K562 (cell line): ENCODE data around the gene IGSF8. TPM values are rescaled to one million over a fixed set of nuclear protein-coding genes. Genes with fewer than 3 reads are reported as not detected.
A peak's percentile ranks its signal among the peaks of the same experiment; 100 is the strongest.

Source experiments
- CCNT2 ChIP-seq: IDR thresholded peaks from 2 replicates; pipeline ENCODE4 v1.6.1; 2011; ENCODE audit warnings: borderline replicate concordance, low read depth, mild to moderate bottlenecking, moderate library complexity, mixed read lengths, low read length; ENCODE audit not compliant: insufficient read length; ENCODE audit errors: extremely low read depth
- CREB3L1 ChIP-seq: fragments of 450-650 bp; IDR thresholded peaks from 2 replicates; pipeline ENCODE4 v1.6.1; 2014; ENCODE audit warnings: low read depth, mild to moderate bottlenecking, moderate library complexity, borderline replicate concordance
- E2F3 ChIP-seq: fragments of 250-450 bp; sonication (Bioruptor Pico); IDR thresholded peaks from 2 replicates; pipeline ENCODE4 v1.4.0; 2020; ENCODE audit warnings: mild to moderate bottlenecking
- ETV6 ChIP-seq, 3 experiments: fragments of 150-350 bp in 1 of 3; sonication (generic) in 1 of 3; formaldehyde crosslinking in 1 of 3; IDR thresholded peaks; 2 replicates each; pipeline versions ENCODE4 v1.6.1 to v1.8.0; 2014 to 2022; ENCODE audit warnings: borderline replicate concordance in 2 of 3, low read depth in 2 of 3, antibody characterized with exemption in 1 of 3, low read length in 1 of 3, mild to moderate bottlenecking in 1 of 3, missing genetic modification reagents in 1 of 3
- HDAC1 ChIP-seq, 2 experiments: fragments of 450-650 bp; IDR thresholded peaks; 2 replicates each; pipeline ENCODE4 v1.6.1; 2016 to 2017; ENCODE audit warnings: inconsistent platforms in 1 of 2, mild to moderate bottlenecking in 1 of 2, moderate library complexity in 1 of 2
- HDAC2 ChIP-seq: fragments of 450-650 bp; IDR thresholded peaks from 2 replicates; pipeline ENCODE4 v1.6.1; 2016; ENCODE audit warnings: mild to moderate bottlenecking
- JUND ChIP-seq, 2 experiments: IDR thresholded peaks; 2 replicates in 1 of 2; 3 replicates in 1 of 2; pipeline ENCODE4 v1.6.1; 2011; ENCODE audit warnings: borderline replicate concordance in 2 of 2, low read depth in 2 of 2, low read length in 2 of 2, improper control_type of control experiment in 1 of 2, missing biosample characterization in 1 of 2, missing genetic modification characterization in 1 of 2, missing genetic modification reagents in 1 of 2
- KLF1 ChIP-seq: fragments of 450-650 bp; IDR thresholded peaks from 2 replicates; pipeline ENCODE4 v1.6.1; 2016; ENCODE audit warnings: missing genetic modification characterization, missing compliant biosample characterization
- MAFK ChIP-seq: IDR thresholded peaks from 2 replicates; pipeline ENCODE4 v1.6.1; 2011; ENCODE audit warnings: low read length, improper control_type of control experiment
- MIER1 ChIP-seq: fragments of 450-650 bp; IDR thresholded peaks from 2 replicates; pipeline ENCODE4 v1.6.1; 2016; ENCODE audit warnings: antibody characterized with exemption, mild to moderate bottlenecking, low read depth
- NFE2 ChIP-seq: IDR thresholded peaks from 2 replicates; pipeline ENCODE4 v1.6.1; 2014; ENCODE audit warnings: antibody characterized with exemption, low read depth
- NFYB ChIP-seq: IDR thresholded peaks from 2 replicates; pipeline ENCODE4 v1.6.1; 2011; ENCODE audit warnings: mild to moderate bottlenecking, moderate library complexity; ENCODE audit not compliant: insufficient read length; ENCODE audit errors: extremely low read depth
- SMARCA4 ChIP-seq: fragments of 450-650 bp; IDR thresholded peaks from 2 replicates; pipeline ENCODE4 v1.6.1; 2016
- SREBF2 ChIP-seq: sonication (generic); formaldehyde crosslinking; IDR thresholded peaks from 2 replicates; pipeline ENCODE4 v1.4.0; 2020; ENCODE audit warnings: mild to moderate bottlenecking, missing genetic modification reagents
- ZNF146 ChIP-seq: IDR thresholded peaks from one replicate; pipeline ENCODE4 v1.6.1; 2018; ENCODE audit warnings: missing compliant biosample characterization; ENCODE audit not compliant: unreplicated experiment
- ZNF282 ChIP-seq: sonication (generic); formaldehyde crosslinking; IDR thresholded peaks from 2 replicates; pipeline ENCODE4 v1.8.1; 2023; ENCODE audit warnings: missing genetic modification reagents
- ZNF384 ChIP-seq: IDR thresholded peaks from 2 replicates; pipeline ENCODE4 v1.6.1; 2012; ENCODE audit warnings: low read depth, low read length, improper control_type of control experiment
- ZNF592 ChIP-seq: fragments of 450-650 bp; IDR thresholded peaks from 2 replicates; pipeline ENCODE4 v1.6.1; 2017; ENCODE audit warnings: antibody characterized with exemption, mild to moderate bottlenecking
- ZNF707 ChIP-seq: fragments of 250-450 bp; sonication (Bioruptor Pico); conservative IDR thresholded peaks from 2 replicates; pipeline ENCODE4 v1.8.0; 2022; ENCODE audit warnings: inconsistent platforms, mild to moderate bottlenecking, moderate library complexity
- ZNF75A ChIP-seq: fragments of 450-650 bp; formaldehyde crosslinking; IDR thresholded peaks from 2 replicates; pipeline ENCODE4 v1.4.0; 2020; ENCODE audit warnings: mild to moderate bottlenecking
- polyA plus RNA-seq, 8 experiments: library from polyadenylated mRNA; depleted of rRNA in 4 of 8; stranded (reverse) in 5 of 8; unstranded in 3 of 8; fragments of >200 nt; fragmentation: Nextera tagmentation in 2 of 8; fragmentation: Illumina TruSeq in 1 of 8; extraction: Ambion mirVana in 2 of 8; extraction: Trizol in 1 of 8; gene quantifications; 2 replicates each; pipeline versions ENCODE4 v1.2.1 to v1.2.3, GENCODE V29; 2011 to 2014; ENCODE audit warnings: inconsistent platforms in 1 of 8, missing spikeins in 1 of 8
- total RNA-seq, 7 experiments: library from RNA; depleted of rRNA in 6 of 7; stranded (reverse); fragments of >200 nt in 6 of 7; fragmentation: Illumina TruSeq in 2 of 7; extraction: Trizol in 2 of 7; gene quantifications; 2 replicates each; pipeline versions ENCODE4 v1.2.1 to v1.2.3, GENCODE V29; 2011 to 2021; ENCODE audit warnings: low replicate concordance in 1 of 7
- TF ChIP-seq, protein P1 (sequence below): fragments of 450-650 bp; formaldehyde crosslinking; conservative IDR thresholded peaks from 2 replicates; pipeline ENCODE4 v1.4.0; 2022; ENCODE audit warnings: mild to moderate bottlenecking, missing genetic modification characterization

IGSF8 gene
- total and polyA plus RNA-seq, 9 of the 15 experiments (the other 6 are each of a cell fraction or from before 2014, with no cell fraction given) = 0.32 to 11.7 (median 3.2) TPM

- TF ChIP-seq ETV6 (IDR thresholded peaks at IDR 0.05; ENCODE audit: borderline replicate concordance in 1 of 2, low read depth in 2 of 2, low read length in 1 of 2) (peak in 1 of 2 experiments; percentile 48; a peak in 1 of 4 replicates), ETV6 (CRISPR knock-in tag; IDR thresholded peaks at IDR 0.05; ENCODE audit: borderline replicate concordance) (no peak), HDAC2 (peak; percentile 92), MAFK (0 out of 2 replicates have a peak, but pooled peaks have one; percentile 3), JUND (IDR thresholded peaks at IDR 0.05; ENCODE audit: borderline replicate concordance, low read depth, low read length) (peak; percentile 82), JUND (tag; IDR thresholded peaks at IDR 0.05; ENCODE audit: borderline replicate concordance, low read depth, low read length) (peak; percentile 78; the same call in 1 of the 3 replicates), E2F3 (CRISPR knock-in tag) (peak; percentile 71; the same call in 1 of the 2 replicates), ZNF707 (CRISPR knock-in tag) (no peak), ZNF592 (no peak), CREB3L1 (peak; percentile 47; the same call in 1 of the 2 replicates), HDAC1 (IDR thresholded peaks at IDR 0.05) (peak; percentile 25 to 92; a peak in 3 of 4 replicates), NFYB (no peak), KLF1 (tag) (peak; percentile 19; the same call in 1 of the 2 replicates), ZNF146 (no peak), ZNF282 (CRISPR knock-in tag) (no peak), MIER1 (0 out of 2 replicates have a peak, but pooled peaks have one; percentile 50), CCNT2 (peak; percentile 96), ZNF75A (CRISPR knock-in tag) (no peak), ZNF384 (0 out of 2 replicates have a peak, but pooled peaks have one; percentile 14), NFE2 (peak; percentile 22; the same call in 1 of the 2 replicates), SREBF2 (CRISPR knock-in tag) (no peak), SMARCA4 (peak; percentile 97)
- TF ChIP-seq, protein P1, sequence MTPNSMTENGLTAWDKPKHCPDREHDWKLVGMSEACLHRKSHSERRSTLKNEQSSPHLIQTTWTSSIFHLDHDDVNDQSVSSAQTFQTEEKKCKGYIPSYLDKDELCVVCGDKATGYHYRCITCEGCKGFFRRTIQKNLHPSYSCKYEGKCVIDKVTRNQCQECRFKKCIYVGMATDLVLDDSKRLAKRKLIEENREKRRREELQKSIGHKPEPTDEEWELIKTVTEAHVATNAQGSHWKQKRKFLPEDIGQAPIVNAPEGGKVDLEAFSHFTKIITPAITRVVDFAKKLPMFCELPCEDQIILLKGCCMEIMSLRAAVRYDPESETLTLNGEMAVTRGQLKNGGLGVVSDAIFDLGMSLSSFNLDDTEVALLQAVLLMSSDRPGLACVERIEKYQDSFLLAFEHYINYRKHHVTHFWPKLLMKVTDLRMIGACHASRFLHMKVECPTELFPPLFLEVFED = 0 out of 2 replicates have a peak, but pooled peaks have one; percentile 6
Measured at GRCh38 chr1:160046494-160047110, 51.8 kb downstream of the IGSF8 start (continued).
